NCI-H2227 treated with DMSO at 0.1 percent for 48 hours (cell line): ENCODE results near the gene STXBP5L.
"Not testable (repeated sequence)": the region's sequence is repeated elsewhere in the genome, so short reads cannot be mapped to it uniquely, and the experiment has no call there.

ENCODE experiments used
- DNase-seq: peaks from one replicate; lab custom pipeline; 2025; lab: John Stamatoyannopoulos, UW

STXBP5L gene

DNA sequence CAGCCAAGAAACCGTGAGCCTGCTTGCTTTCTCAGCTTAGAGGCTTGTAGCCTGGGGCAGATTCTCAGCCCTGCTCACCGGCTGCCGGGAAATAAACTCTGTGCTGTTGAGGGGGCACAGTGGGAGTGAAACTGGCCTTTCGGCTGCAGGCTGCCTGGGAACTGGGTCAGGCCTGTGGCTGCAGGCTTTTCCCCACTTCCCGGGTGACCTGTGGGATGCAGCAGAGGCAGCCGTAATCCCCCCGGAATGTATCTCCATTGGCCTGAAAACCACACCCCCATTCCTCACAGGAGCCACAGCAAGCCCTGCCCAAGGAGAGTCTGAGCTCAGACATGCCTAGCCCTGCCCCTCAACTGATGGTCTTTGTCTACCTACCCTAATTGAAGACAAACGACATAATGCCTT lies 110.9 kb downstream of the STXBP5L start:
- DNase-seq = no peak

DNA sequence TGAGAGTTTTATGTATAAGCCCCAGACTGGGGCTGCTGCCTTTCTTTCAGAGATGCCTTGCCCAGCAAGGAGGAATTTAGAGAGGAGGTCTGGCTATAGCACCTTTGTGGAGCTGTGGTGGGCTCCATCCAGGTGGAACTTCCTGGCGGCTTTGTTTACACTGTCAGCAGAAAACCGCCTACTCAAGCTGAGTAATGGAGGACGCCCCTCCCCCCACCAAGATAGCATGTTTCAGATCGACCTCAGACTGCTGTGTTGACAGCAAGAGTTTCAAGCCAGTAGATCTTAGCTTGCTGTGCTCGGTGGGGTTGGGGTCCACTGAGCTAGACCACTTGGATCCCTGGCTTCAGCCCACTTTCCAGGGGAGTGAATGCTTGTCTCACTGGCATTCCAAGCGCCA lies 155.6 kb downstream of the STXBP5L start:
- DNase-seq = no peak

DNA sequence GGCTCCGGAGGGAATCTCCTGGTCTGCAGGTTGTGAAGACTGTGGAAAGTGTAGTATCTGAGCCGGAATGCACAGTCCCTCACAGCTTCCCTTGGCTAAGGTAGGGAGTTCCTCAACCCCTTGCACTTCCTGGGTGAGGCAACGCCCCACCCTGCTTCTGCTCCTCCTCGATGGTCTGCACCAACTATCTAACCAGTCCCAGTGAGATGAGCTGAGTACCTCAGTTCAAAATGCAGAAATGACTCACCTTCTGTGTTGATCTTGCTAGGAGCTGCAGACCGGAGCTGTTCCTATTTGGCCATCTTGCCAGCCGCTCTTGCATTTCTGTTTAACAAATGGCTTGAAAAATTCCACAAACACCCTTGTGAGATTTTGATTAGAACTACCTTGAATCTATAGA lies 156.1 kb downstream of the STXBP5L start:
- no peak for DNase-seq

DNA sequence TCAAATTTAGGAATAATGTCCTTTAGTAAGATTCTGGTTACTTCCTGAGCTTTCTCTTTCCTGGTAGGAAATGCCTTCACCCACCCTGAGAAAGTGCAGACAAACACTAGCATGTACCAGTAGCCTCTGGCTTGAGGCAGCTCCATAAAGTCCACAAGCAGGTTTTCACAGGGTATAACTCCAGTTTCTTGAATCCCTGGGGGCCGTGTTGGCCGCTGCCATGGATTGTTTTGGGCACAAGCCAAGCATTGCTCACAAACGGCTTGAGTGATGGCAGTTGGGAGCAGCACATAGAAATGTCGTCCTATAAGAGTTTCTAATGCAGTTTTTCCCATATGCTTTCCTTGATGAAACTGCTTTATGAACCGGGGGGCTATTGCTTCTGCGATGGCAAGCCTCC lies 164.1 kb downstream of the STXBP5L start:
- DNase-seq = no peak

DNA sequence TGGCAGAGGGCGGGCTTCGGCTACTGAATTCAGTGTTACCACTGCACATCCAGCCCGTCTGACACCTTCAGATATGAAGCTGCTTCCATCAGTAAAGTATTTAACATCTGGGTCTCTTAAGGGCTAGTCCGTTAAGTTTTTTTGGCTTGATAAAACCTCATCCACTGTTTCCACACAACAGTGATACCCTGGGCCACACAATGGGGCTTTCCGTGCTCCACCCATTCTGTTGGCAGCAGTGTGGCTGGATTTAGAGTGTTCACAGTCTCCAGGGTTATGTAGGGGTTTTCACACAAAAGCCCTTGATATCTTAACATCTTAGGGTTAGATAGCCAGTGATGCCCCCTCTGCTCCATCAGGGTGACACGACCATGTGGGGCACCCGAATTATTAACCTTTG lies 165.0 kb downstream of the STXBP5L start:
- DNase-seq = no peak

DNA sequence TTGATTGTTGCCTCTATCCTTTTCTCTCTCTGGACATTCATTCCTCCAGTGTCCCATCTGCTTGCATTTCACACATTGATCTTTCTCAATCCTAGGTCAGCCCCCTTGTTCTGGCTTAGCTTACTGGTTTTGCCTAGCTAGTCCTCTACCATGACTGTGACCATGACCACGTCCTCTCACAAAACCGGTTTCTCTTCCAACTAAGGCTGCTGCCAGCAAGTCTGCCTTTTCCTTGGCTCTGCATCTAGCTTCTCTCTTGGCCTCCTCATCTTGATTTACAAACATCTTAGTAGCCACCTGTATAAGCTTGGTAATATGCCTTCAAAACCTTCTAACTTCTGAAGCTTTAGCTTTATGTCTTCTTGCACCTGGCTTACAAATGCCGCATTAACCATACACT lies 167.2 kb downstream of the STXBP5L start:
- DNase-seq = no peak

DNA sequence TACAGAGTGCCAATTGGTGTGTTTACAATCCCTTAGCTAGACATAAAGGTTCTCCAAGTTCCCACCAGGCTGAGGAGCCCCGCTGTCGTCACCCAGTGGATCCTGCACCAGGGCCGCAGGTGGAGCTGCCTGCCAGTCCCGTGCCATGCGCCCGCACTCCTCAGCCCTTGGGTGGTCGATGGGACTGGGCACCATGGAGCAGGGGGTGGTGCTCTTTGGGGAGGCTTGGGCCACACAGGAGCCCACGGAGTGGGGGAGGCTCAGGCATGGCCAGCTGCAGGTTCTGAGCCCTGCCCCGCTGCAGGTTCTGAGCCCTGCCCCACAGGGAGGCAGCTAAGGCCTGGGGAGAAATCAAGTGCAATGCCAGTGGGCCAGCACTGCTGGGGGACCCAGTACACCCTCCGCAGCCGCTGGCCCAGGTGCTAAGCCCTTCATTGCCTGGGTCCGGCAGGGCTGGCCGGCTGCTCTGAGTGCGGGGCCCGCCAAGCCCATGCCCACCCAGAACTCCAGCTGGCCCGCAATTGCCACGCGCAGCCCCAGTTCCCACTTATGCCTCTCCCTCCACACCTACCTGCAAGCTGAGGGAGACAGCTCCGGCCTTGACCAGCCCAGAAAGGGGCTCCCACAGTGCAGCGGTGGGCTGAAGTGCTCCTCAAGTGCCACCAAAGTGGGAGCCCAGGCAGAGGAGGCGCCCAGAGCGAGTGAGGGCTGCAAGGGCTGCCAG lies 170.5 kb downstream of the STXBP5L start:
- not testable (repeated sequence) for DNase-seq

DNA sequence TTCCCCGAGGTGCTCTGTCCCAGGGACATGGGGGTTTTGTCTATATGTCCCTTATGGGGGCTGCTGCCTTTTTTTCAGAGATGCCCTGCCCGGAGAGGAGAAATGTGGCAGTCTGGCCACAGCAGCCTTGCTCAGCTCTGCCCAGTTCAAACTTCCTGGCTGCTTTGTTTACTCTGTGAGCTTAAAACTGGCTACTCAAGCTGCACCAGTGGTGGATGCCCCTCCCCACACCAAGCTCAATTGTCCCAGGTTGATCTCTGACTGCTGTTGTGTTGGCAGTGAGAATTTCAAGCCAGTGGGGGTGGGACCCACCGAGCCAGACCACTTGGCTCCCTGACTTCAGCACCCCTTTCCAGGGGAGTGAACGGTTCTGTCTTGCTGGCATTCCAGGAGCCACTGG lies 188.9 kb downstream of the STXBP5L start:
- DNase-seq = no peak

DNA sequence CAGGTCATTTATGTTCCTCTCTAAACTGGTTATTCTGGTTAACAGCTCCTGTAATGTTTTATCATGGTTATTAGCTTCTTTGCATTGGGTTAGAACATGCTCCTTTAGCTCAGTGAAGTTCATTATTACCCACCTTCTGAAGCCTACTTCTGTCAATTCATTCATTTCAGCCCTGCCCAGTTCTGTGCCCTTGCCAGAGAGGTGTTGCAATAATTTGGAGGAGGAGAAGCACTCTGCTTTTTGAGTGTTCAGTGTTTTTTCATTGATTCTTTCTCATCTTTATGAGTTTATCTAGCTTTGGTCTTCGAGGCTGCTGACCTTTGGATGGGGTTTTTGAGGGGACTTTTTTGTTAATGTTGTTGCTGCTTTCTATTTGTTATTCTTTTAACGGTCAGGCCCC lies 203.1 kb downstream of the STXBP5L start:
- DNase-seq = not testable (repeated sequence)

DNA sequence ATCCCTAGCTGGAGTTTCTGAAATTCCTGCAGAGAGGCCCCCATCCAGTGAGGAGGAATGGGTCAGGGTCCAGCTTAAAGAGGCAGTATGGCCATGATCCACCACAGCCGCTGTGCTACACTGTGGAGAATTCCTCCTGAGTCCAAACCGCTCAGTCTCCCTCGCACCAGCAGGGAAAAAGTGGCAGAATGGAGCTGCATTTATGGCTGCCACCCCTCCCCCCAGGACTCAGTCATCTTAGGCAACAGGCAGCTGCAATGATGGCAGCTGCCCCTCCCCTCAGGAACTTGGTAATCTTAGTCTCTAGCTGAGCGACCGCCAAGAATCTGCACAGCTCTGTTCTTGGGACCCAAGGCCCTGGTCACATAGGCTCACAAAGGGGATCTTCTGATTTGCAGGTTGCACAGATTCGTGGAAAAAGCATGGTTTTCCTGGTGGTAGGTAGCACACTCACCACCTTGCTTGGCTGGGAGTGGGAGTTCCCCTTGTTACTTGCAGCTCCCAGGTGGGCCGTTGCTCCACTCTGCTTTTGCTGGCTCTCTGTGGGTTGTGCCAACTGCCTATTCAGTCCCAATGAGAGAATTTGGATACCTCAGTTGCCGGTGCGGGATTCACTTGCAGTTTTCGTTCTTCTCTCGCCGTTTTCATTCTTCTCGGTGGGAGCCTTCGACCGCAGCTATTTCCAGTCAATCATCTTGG lies 204.1 kb downstream of the STXBP5L start:
- no peak for DNase-seq

DNA sequence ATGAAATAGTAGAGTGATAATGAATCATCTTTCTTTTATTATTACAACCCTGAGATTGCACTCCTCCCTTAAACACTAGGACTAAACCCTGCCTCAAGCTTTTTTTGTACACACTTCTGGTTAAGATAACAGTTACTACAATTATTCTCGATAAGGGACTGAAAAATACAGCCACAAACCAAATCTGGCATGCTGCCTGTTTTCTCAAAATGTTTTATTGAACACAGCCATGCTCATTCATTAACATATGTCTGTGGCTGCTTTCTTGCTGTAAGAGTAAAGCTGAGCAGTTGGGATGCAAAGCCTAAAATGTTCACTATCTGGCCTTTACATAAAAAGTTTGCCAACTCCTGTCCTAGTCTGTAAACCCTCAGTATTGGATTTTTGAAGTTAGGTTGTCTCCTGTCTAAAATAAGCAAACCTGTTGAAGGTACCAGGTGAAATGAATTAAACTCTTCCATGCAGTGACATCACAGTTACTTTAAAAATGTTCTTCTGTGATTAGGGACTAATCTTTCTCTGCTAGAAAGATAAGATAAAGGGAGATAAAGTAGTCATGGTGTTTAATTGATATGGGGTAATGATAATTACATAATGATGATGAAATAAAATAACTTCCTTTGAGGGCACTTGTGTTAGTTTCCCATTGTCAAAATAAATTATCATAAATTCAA lies 218.2 kb downstream of the STXBP5L start:
- no peak for DNase-seq

DNA sequence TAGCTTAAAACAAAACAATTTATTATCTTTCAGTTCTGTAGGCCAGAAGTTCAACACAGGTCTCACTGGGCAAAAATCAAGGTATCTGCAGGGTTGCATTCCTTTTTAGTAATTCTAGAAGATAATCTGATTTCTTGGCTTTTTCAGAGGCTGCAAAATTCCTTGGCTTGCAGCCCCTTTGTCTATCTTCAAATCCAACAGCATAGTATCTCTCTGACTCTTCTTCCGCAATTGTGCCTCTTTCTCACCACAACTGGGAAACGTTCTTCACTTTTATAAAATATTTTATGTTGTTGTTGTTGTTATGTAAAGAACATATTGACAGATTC lies 218.7 kb downstream of the STXBP5L start:
- no peak for DNase-seq

DNA sequence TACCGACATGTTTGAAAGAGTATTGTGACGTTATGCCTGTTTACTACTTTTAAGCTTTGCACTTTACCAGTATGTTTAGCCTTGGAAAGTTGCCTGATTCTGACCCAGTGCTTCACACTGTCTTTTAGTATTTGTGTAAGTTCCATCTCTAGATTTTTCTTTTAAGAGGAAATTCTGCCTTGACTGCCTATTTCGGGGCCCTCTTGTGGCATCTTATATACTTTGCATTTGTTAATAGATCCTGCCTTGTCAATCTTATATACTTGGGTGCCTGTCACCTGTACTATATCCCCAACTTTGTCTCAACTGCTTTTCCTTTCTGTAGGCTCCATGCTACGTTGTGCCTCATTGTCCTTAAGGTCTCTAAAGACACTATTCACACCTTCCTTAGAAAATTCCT lies 244.6 kb downstream of the STXBP5L start:
- no peak for DNase-seq

DNA sequence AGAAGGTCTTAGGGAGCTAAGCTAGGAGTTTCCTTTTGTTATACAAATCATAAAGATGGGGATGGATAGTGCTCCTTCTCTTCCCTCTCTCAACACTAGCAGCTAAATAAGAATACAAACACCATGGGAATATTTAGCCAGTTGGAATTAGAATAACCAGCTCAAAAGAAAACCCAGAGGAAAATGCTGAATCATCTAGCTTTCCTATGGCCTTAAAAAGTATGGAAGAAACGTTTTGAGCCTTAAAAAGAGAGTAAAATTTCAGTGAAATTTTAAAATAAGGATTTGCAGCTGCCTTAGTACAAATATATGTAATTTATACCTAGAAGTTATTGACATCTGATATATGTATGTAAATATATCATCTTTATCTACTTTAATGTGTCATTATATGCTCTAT lies 245.8 kb downstream of the STXBP5L start:
- no peak for DNase-seq

DNA sequence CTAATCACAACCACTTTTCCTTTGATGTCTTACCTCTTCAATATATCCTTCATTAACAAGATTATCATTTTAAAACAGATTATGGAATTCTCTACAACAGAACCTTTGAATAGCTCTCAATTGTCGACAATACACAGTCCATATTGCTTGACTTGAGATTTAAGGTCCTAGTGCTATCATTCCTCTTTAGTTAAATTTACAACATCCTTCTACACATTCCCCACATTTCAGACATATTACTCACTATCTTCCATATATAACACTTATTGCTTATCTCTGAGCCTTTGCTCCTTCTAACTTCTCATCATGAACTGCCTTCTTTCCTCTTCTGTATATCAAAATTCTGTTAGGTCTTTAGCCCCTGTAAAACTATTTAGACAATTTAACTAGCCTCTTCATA lies 247.0 kb downstream of the STXBP5L start:
- no peak for DNase-seq

DNA sequence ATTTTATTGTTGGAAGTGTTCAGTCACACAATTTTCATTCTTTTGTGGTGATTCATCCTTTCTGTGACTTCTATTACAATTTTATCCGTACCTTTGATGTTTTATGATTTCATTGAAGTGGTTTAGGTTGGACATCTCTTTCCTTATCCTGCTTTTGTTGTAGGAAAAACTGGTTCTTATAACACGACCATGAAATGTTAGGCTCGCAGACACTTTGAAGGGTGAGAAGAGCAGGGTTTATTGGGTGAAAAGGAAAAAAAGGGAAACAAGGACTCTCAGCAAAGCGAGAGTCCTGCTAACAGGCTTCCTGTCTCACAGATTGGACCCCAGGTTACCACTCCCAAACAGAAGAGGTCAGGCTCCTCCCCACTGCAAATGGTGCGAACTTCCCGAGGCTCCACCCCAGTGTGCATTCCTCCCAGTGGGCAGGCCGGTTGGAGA lies 257.4 kb downstream of the STXBP5L start:
- no peak for DNase-seq

DNA sequence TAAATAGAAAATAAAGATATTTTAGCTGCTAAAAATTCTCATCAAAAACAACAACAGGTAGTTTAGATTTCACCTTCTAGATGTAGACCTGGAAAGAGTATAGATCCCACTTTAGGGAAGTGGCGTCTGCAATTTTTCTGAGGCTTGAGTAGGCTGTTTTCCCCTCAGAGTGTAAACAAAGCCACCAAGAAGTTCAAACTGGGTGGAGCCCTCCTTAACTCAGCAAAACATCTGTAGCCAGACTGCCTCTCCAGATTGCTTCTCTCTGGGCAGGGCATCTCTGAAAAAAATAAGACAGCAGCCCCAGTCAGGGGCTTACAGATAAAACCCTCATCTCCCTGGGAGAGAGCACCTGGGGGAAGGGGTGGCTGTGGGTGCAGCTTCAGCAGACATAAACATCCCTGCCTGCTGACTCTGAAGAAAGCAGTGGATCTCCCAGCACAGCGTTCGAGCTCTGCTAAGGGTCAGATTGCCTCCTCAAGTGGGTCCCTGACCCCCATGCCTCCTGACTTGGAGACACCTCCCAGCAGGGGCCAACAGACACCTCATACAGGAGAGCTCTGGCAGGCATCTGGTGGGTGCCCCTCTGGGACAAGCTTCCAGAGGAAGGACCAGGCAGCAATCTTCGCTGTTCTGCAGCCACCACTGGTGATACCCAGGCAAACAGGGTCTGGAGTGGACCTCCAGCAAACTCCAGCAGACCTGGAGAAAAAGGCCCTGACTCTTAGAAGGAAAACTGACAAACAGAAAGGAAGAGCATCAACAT lies 259.6 kb downstream of the STXBP5L start:
- no peak for DNase-seq

DNA sequence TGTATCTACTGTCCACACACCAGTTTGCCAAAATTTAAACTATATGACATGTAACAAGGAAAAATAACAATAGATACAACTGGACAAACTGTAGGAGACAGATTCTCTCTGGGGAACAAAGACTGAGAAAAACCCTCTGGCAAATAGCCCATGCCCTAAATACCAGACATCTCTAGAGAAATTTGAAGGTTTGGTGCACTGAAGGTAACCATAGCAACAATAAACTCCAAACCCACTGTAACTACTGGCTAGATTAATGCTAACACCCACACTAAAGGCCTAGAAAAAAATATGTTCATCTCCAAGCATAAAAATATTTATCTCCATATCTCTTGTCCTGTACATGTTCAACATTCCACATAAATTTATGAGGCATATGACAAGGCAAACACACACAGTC lies 267.1 kb downstream of the STXBP5L start:
- DNase-seq = no peak

DNA sequence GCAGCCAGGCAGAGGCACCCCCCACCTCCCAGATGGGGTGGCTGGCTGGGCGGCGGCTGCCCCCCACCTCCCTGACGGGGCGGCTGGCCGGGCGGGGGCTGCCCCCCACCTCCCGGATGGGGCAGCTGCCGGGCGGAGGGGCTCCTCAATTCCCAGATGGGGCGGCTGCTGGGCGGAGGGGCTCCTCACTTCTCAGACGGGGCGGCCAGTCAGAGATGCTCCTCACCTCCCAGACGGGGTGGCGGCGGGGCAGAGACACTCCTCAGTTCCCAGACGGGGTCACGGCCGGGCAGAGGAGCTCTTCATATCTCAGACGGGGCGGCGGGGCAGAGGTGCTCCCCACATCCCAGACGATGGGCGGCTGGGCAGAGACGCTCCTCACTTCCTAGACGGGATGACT lies 282.6 kb downstream of the STXBP5L start:
- DNase-seq = not testable (repeated sequence)

DNA sequence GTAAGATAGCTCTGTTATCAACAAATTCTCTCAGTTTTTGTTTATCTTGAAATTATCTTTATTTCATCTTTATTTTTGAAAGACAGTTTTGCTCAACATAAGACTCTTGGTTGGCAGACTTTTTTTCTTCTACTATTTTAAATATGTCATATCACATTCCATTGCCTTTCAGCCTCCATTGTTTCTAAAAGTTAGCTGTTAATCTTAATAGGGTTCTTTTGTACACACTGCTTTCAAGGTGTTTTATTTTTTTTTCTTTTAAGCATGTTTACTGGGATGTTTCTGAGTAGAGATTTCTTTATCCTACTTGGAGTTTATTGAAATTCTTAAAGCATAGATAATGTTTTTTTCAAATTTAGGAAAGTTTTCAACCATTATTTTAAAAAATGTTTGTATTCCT lies 294.6 kb downstream of the STXBP5L start:
- DNase-seq = no peak

DNA sequence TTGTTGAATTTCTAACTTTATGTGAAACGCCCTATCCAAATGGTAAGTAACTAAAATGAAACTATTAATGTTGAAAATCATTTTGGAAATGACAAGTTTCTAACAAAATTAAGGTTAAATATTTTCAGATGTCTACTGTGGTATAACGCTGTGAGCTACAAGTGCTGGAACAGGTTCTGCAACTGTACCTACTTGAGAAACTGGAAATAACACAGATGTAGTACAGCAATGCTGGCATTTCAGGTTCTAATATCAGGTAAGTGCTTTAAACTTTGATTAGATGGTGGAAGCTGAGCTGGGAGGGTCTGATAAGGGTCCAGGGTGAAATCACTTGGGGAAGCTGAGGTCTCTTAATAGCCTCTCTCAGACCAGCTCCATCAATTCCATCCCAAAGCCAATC lies 315.1 kb downstream of the STXBP5L start:
- DNase-seq = no peak

DNA sequence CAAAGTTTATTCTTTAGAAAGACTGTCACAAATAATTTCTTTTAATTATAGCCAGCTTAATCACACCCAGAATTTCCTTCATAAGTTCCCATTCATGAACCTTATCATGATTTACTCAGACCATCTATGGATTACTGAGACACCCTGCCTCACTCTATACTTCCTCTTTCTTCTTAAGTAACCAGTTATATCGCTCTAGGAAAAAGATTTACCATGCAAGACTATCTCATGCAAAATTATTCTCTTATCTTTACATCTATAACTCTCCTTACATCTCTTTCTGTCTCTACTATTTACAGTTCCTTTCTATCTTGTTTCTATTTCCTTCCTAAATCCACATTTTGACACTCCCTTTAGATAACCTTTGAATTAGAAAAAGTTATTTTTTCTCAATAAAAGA lies 321.0 kb downstream of the STXBP5L start:
- no peak for DNase-seq

DNA sequence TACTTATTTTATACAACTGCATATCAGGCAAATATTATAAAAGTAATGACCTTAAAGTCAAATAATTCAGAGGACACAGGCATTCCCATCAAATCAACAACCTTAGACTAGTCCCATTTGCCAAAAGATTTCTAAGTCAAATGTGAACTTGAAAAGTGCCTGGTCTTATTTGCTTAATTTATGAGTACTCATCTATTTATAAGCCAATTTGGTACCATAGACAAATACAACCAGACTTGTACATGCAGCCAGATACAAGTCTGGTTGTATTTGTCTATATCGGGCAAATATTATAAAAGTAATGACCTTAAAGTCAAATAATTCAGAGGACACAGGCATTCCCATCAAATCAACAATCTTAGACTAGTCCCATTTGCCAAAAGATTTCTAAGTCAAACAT lies 322.2 kb downstream of the STXBP5L start:
- DNase-seq = not testable (repeated sequence)
